IPS-NIHi11 (cell line): Measurements from ENCODE around the gene KLHL2.
"Not testable (repeated sequence)": the region's sequence is repeated elsewhere in the genome, so short reads cannot be mapped to it uniquely, and the experiment has no call there.

Experiments used
- DNase-seq: peaks from one replicate; pipeline ENCODE4 v3.0.0; 2012; ENCODE audit warnings: mixed read lengths, low spot score

KLHL2 gene

GRCh38 chr4:165203541-165204461, 3.6 kb upstream of the KLHL2 start:
- no peak for DNase-seq

- no peak for DNase-seq
These were observed 2.9 kb upstream of the KLHL2 start for GRCh38 chr4:165204462-165204830.

- DNase-seq: peak; percentile 38
These were observed 338 bp upstream of the KLHL2 start for GRCh38 chr4:165207016-165207430.

- DNase-seq: no peak
These were observed 876 bp downstream of the KLHL2 start for GRCh38 chr4:165208221-165208652.

- DNase-seq: no peak
These were observed 1.5 kb downstream of the KLHL2 start for GRCh38 chr4:165208741-165209388.

- DNase-seq: no peak
These were observed 2.4 kb downstream of the KLHL2 start for GRCh38 chr4:165209796-165210195.

GRCh38 chr4:165210566-165210965, 3.2 kb downstream of the KLHL2 start:
- no peak for DNase-seq

- DNase-seq: not testable (repeated sequence)
These were observed 5.3 kb downstream of the KLHL2 start for GRCh38 chr4:165212647-165213046.

GRCh38 chr4:165213404-165213803, 6.0 kb downstream of the KLHL2 start:
- DNase-seq: not testable (repeated sequence)

- DNase-seq: not testable (repeated sequence)
These were observed 6.8 kb downstream of the KLHL2 start for GRCh38 chr4:165213991-165214709.

GRCh38 chr4:165215034-165215751, 7.8 kb downstream of the KLHL2 start:
- not testable (repeated sequence) for DNase-seq

GRCh38 chr4:165215761-165216487, 8.6 kb downstream of the KLHL2 start:
- not testable (repeated sequence) for DNase-seq

GRCh38 chr4:165217325-165217724, 10.0 kb downstream of the KLHL2 start:
- DNase-seq: no peak

GRCh38 chr4:165221306-165221705, 13.9 kb downstream of the KLHL2 start:
- not testable (repeated sequence) for DNase-seq

- not testable (repeated sequence) for DNase-seq
These were observed 14.8 kb downstream of the KLHL2 start for GRCh38 chr4:165221993-165222650.

- DNase-seq: no peak
These were observed 15.3 kb downstream of the KLHL2 start for GRCh38 chr4:165222651-165222994.

- DNase-seq: not testable (repeated sequence)
These were observed 20.0 kb downstream of the KLHL2 start for GRCh38 chr4:165227401-165227800.

- DNase-seq: not testable (repeated sequence)
These were observed 22.3 kb downstream of the KLHL2 start for GRCh38 chr4:165229490-165230200.

GRCh38 chr4:165232623-165233433, 25.5 kb downstream of the KLHL2 start:
- not testable (repeated sequence) for DNase-seq
